K562 (cell line): ENCODE measurements around the gene RNF128. TPM values are rescaled to one million over a fixed set of nuclear protein-coding genes. Genes with fewer than 3 reads are reported as not detected.

Experiments
- ATAC-seq: fragments of 200-7000 bp; cut with Tn5 transposase; 3 replicates; pipeline ENCODE4 v1.9.1; 2020; ENCODE audit warnings: moderate library complexity
- BruUV-seq: library from RNA; stranded (reverse); fragments of 400-500 nt; replicated peaks from 2 replicates; lab custom pipeline; 2021; lab: Mats Ljungman, UMichigan
- CTCF ChIA-PET: fragments of 300-600 bp; formaldehyde crosslinking; extraction: SDS; loops from one replicate; lab custom pipeline; 2021; ENCODE audit warnings: low intra/inter-chr PET ratio; lab: Yijun Ruan, JAX
- POLR2A ChIA-PET: fragments of 300-600, 350-650 bp; sonication (Branson Sonifier 250); formaldehyde crosslinking; extraction: SDS; loops from one replicate; lab custom pipeline; 2021; ENCODE audit warnings: antibody characterized with exemption, inconsistent platforms; lab: Yijun Ruan, JAX
- DNase-seq, 4 experiments: peaks; one replicate each; pipeline versions ENCODE4 v3.0.0 to v3.0.0-alpha.2; 2011 to 2018; ENCODE audit warnings: low spot score in 3 of 4, mixed read lengths in 3 of 4; ENCODE audit errors: extremely low read depth in 1 of 4
- FAIRE-seq: peaks from 2 replicates; lab custom pipeline; 2011; peaks lifted over from hg19 to GRCh38; lab: Jason Lieb, UNC
- H2AFZ ChIP-seq: 2 replicates; pipeline ENCODE4 v1.6.0; 2011; ENCODE audit warnings: low read depth, low read length, control low read depth, inconsistent platforms
- H3K27ac ChIP-seq: fragments of 200-600 bp; 3 replicates; pipeline ENCODE4 v1.8.0; 2011; ENCODE audit warnings: low read depth, mild to moderate bottlenecking, control low read depth, inconsistent platforms, low read length, moderate library complexity, mixed read lengths; ENCODE audit errors: extremely low read depth
- H3K27me3 ChIP-seq, 2 experiments: fragments of 300-600 bp in 1 of 2; 2 replicates in 1 of 2; 3 replicates in 1 of 2; pipeline versions ENCODE4 v1.6.0 to v1.8.0; 2011; ENCODE audit warnings: inconsistent platforms in 2 of 2, low read length in 2 of 2, mild to moderate bottlenecking in 1 of 2, mixed read lengths in 1 of 2, moderate library complexity in 1 of 2; ENCODE audit not compliant: control insufficient read depth in 2 of 2, insufficient read depth in 2 of 2
- H3K36me3 ChIP-seq: fragments of 300-600 bp; 3 replicates; pipeline ENCODE4 v1.8.0; 2011; ENCODE audit warnings: mild to moderate bottlenecking, low read length, inconsistent platforms; ENCODE audit not compliant: control insufficient read depth, insufficient read depth
- H3K4me1 ChIP-seq, 2 experiments: fragments of 200-600 bp in 1 of 2; replicated peaks in 1 of 2; 2 replicates in 1 of 2; 3 replicates in 1 of 2; pipeline versions ENCODE4 v1.5.1 to v1.8.0; 2011; ENCODE audit warnings: inconsistent platforms in 2 of 2, low read length in 2 of 2, mild to moderate bottlenecking in 1 of 2, mixed read lengths in 1 of 2, moderate library complexity in 1 of 2; ENCODE audit not compliant: control insufficient read depth in 2 of 2, insufficient read depth in 2 of 2
- H3K4me2 ChIP-seq: 2 replicates; pipeline ENCODE4 v1.6.1; 2011; ENCODE audit warnings: low read length, control low read depth, inconsistent platforms, mixed read lengths; ENCODE audit not compliant: insufficient read depth
- H3K4me3 ChIP-seq: fragments of 200-600 bp; sonication (generic), shearing (Covaris generic); 2 replicates; pipeline ENCODE4 v1.5.1; 2016; ENCODE audit warnings: control low read depth, inconsistent platforms
- H3K79me2 ChIP-seq: fragments of 200-600 bp; 3 replicates; pipeline ENCODE4 v1.8.0; 2011; ENCODE audit warnings: low read length, inconsistent platforms; ENCODE audit not compliant: control insufficient read depth, insufficient read depth
- H3K9ac ChIP-seq, 2 experiments: 2 replicates each; pipeline versions ENCODE4 v1.6.0 to v1.6.1; 2011; ENCODE audit warnings: low read depth in 2 of 2, low read length in 2 of 2, control low read depth in 1 of 2, inconsistent platforms in 1 of 2, mild to moderate bottlenecking in 1 of 2, mixed read lengths in 1 of 2; ENCODE audit not compliant: insufficient read depth in 1 of 2
- H3K9me1 ChIP-seq: one replicate; pipeline ENCODE4 v1.6.0; 2011; ENCODE audit warnings: inconsistent platforms, mild to moderate bottlenecking, low read length, moderate library complexity; ENCODE audit not compliant: control insufficient read depth, insufficient read depth
- H3K9me3 ChIP-seq: replicated peaks from 2 replicates; pipeline ENCODE4 v1.5.1; 2011; ENCODE audit warnings: low read depth, low read length, inconsistent platforms; ENCODE audit not compliant: control insufficient read depth, insufficient read depth
- H4K20me1 ChIP-seq: replicated peaks from 2 replicates; pipeline ENCODE4 v1.6.1; 2011; ENCODE audit warnings: low read length, inconsistent platforms, mixed read lengths; ENCODE audit not compliant: control insufficient read depth, insufficient read depth
- BCOR ChIP-seq: fragments of 450-650 bp; IDR thresholded peaks from 2 replicates; pipeline ENCODE4 v1.6.1; 2016
- CAMTA2 ChIP-seq: fragments of 250-450 bp; sonication (Bioruptor Pico); conservative IDR thresholded peaks from 2 replicates; pipeline ENCODE4 v1.5.1; 2022
- ELF1 ChIP-seq: fragments of 200-800 bp; sonication (Bioruptor generic); IDR thresholded peaks from 2 replicates; pipeline ENCODE4 v1.6.1; 2016; ENCODE audit warnings: missing genetic modification characterization, missing compliant biosample characterization
- ETS1 ChIP-seq: conservative IDR thresholded peaks from 2 replicates; pipeline ENCODE4 v1.6.1; 2011; ENCODE audit warnings: low read depth, mild to moderate bottlenecking, low read length; ENCODE audit not compliant: control insufficient read depth
- JUN ChIP-seq, 2 experiments: sonication (generic) in 1 of 2; formaldehyde crosslinking in 1 of 2; IDR thresholded peaks; 2 replicates each; pipeline versions ENCODE4 v1.6.1 to v1.8.0; 2012 to 2022; ENCODE audit warnings: borderline replicate concordance in 2 of 2, mild to moderate bottlenecking in 2 of 2, improper control_type of control experiment in 1 of 2, low read depth in 1 of 2, low read length in 1 of 2, missing genetic modification reagents in 1 of 2
- LCOR ChIP-seq: sonication (generic); formaldehyde crosslinking; IDR thresholded peaks from 2 replicates; pipeline ENCODE4 v1.8.0; 2022; ENCODE audit warnings: mild to moderate bottlenecking, missing genetic modification reagents
- MAFG ChIP-seq: fragments of 450-650 bp; conservative IDR thresholded peaks from 2 replicates; pipeline ENCODE4 v1.6.1; 2016; ENCODE audit warnings: missing genetic modification characterization, missing compliant biosample characterization
- MAZ ChIP-seq, 2 experiments: fragments of 450-650 bp in 1 of 2; sonication (generic) in 1 of 2; formaldehyde crosslinking; IDR thresholded peaks in 1 of 2; conservative IDR thresholded peaks in 1 of 2; 2 replicates each; pipeline versions ENCODE4 v1.4.0 to v1.5.0; 2020; ENCODE audit warnings: mild to moderate bottlenecking in 1 of 2, missing genetic modification reagents in 1 of 2
- MTA3 ChIP-seq: fragments of 450-650 bp; formaldehyde crosslinking; IDR thresholded peaks from 2 replicates; pipeline ENCODE4 v1.6.1; 2017; ENCODE audit warnings: mild to moderate bottlenecking, borderline replicate concordance
- NONO ChIP-seq, 2 experiments: fragments of 200-400 bp in 1 of 2; fragments of 450-650 bp in 1 of 2; formaldehyde crosslinking in 1 of 2; IDR thresholded peaks; 2 replicates each; pipeline ENCODE4 v1.6.1; 2017; ENCODE audit warnings: low read depth in 2 of 2, mild to moderate bottlenecking in 2 of 2, moderate library complexity in 2 of 2, low read length in 1 of 2
- RBM22 ChIP-seq: fragments of 200-400 bp; formaldehyde crosslinking; IDR thresholded peaks from 2 replicates; pipeline ENCODE4 v1.6.1; 2018; ENCODE audit warnings: low read length, low read depth; ENCODE audit not compliant: poor library complexity, severe bottlenecking
- TCF7 ChIP-seq: sonication (generic); IDR thresholded peaks from 2 replicates; pipeline ENCODE4 v1.6.1; 2016; ENCODE audit warnings: antibody characterized with exemption, borderline replicate concordance
- ZBTB8A ChIP-seq: fragments of 450-650 bp; IDR thresholded peaks from 2 replicates; pipeline ENCODE4 v1.6.1; 2018; ENCODE audit warnings: mild to moderate bottlenecking, moderate library complexity; ENCODE audit not compliant: partially characterized antibody
- ZNF518B ChIP-seq: fragments of 250-450 bp; sonication (Bioruptor Pico); IDR thresholded peaks from 2 replicates; pipeline ENCODE4 v1.5.0; 2021; ENCODE audit warnings: mild to moderate bottlenecking, moderate library complexity
- ZNF699 ChIP-seq: fragments of 250-450 bp; sonication (Bioruptor Pico); IDR thresholded peaks from 2 replicates; pipeline ENCODE4 v1.8.0; 2021; ENCODE audit warnings: mild to moderate bottlenecking, moderate library complexity; ENCODE audit not compliant: insufficient replicate concordance
- ZNF77 ChIP-seq: fragments of 250-450 bp; sonication (Bioruptor Pico); IDR thresholded peaks from 2 replicates; pipeline ENCODE4 v1.5.0; 2020
- WGBS: fragments of 100-300 bp; shearing (Covaris generic); methylation state at CpG from one replicate; pipeline ENCODE4 v1.1.6; 2016; ENCODE audit warnings: low coverage, mixed read lengths; ENCODE audit not compliant: insufficient coverage; ENCODE audit errors: missing lambda C conversion rate; 5-methylcytosine and 5-hydroxymethylcytosine counted together
- in situ Hi-C: fragments of 300-500 bp; cut with MboI; formaldehyde crosslinking; loops from 4 replicates; pipeline ENCODE4 v1.15.0; 2018; ENCODE audit warnings: inconsistent platforms, mixed read lengths
- intact Hi-C: fragments of 100-400 bp; cut with micrococcal nuclease; formaldehyde crosslinking; loops from 2 replicates; pipeline ENCODE4 v1.14.2; 2022
- polyA plus RNA-seq, 8 experiments: library from polyadenylated mRNA; depleted of rRNA in 4 of 8; stranded (reverse) in 5 of 8; unstranded in 3 of 8; fragments of >200 nt; fragmentation: Nextera tagmentation in 2 of 8; fragmentation: Illumina TruSeq in 1 of 8; extraction: Ambion mirVana in 2 of 8; extraction: Trizol in 1 of 8; gene quantifications; 2 replicates each; pipeline versions ENCODE4 v1.2.1 to v1.2.3, GENCODE V29; 2011 to 2014; ENCODE audit warnings: inconsistent platforms in 1 of 8, missing spikeins in 1 of 8
- total RNA-seq, 7 experiments: library from RNA; depleted of rRNA in 6 of 7; stranded (reverse); fragments of >200 nt in 6 of 7; fragmentation: Illumina TruSeq in 2 of 7; extraction: Trizol in 2 of 7; gene quantifications; 2 replicates each; pipeline versions ENCODE4 v1.2.1 to v1.2.3, GENCODE V29; 2011 to 2021; ENCODE audit warnings: low replicate concordance in 1 of 7

Gene RNF128
- total and polyA plus RNA-seq, 9 of the 15 experiments (the other 6 are each of a cell fraction or from before 2014, with no cell fraction given), result 0.07 TPM; not detected in 8

GRCh38 chrX:106780664-106781377 is 54.3 kb downstream of the RNF128 start:
- no peak for DNase-seq
- CTCF ChIA-PET, result no interaction called here
- POLR2A ChIA-PET, result no interaction called here
- H3K9me1 ChIP-seq, result no peaks in the 10 kb centered on the region
- H3K9ac ChIP-seq, result no peak overlapping the region
- H3K9me3 ChIP-seq, result no peaks in the 10 kb centered on the region
- intact Hi-C loops, result no loop called here
- H4K20me1 ChIP-seq, result no peaks in the 10 kb centered on the region
- H3K4me2 ChIP-seq, result no peak overlapping the region
- no peaks in the 10 kb centered on the region for H3K36me3 ChIP-seq
- no peak overlapping the region for H3K27ac ChIP-seq
- no peak for ATAC-seq
- no peaks in the 10 kb centered on the region for H3K27me3 ChIP-seq
- in situ Hi-C loops, result no loop called here
- no peak overlapping the region for H2AFZ ChIP-seq
- 0% methylated on average over 1 of the region's 1 CpG for WGBS
- BruUV-seq, result no TSS peak
- no peak overlapping the region for H3K4me3 ChIP-seq
- no peak for FAIRE-seq
- no peaks in the 10 kb centered on the region for H3K79me2 ChIP-seq
- H3K4me1 ChIP-seq, result no peaks in the 10 kb centered on the region
- TF ChIP-seq NONO (IDR thresholded peaks at IDR 0.05; ENCODE audit: low read depth in 2 of 2, low read length in 1 of 2) (no peak), MAFG (tag) (no peak), ZNF77 (no peak), ELF1 (no peak), MAZ (CRISPR knock-in tag; conservative IDR thresholded peaks at IDR 0.05 in 1 of 2, IDR thresholded peaks at IDR 0.05 in 1 of 2) (no peak), ETS1 (no peak), ZNF699 (CRISPR knock-in tag) (no peak), JUN (IDR thresholded peaks at IDR 0.05; ENCODE audit: borderline replicate concordance, low read depth, low read length) (no peak), JUN (CRISPR knock-in tag; IDR thresholded peaks at IDR 0.05; ENCODE audit: borderline replicate concordance) (no peak), TCF7 (no peak), BCOR (no peak), MTA3 (no peak), ZBTB8A (no peak), LCOR (CRISPR knock-in tag) (no peak), RBM22 (no peak), ZNF518B (no peak), CAMTA2 (no peak)
